ENCODE measurements around the gene DNA2.

- TF ChIP-seq, protein P1, sequence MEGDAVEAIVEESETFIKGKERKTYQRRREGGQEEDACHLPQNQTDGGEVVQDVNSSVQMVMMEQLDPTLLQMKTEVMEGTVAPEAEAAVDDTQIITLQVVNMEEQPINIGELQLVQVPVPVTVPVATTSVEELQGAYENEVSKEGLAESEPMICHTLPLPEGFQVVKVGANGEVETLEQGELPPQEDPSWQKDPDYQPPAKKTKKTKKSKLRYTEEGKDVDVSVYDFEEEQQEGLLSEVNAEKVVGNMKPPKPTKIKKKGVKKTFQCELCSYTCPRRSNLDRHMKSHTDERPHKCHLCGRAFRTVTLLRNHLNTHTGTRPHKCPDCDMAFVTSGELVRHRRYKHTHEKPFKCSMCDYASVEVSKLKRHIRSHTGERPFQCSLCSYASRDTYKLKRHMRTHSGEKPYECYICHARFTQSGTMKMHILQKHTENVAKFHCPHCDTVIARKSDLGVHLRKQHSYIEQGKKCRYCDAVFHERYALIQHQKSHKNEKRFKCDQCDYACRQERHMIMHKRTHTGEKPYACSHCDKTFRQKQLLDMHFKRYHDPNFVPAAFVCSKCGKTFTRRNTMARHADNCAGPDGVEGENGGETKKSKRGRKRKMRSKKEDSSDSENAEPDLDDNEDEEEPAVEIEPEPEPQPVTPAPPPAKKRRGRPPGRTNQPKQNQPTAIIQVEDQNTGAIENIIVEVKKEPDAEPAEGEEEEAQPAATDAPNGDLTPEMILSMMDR (IDR thresholded peaks at IDR 0.05) = no peak
- TF ChIP-seq POLR2A (IDR thresholded peaks at IDR 0.05) = no peak
Observed at GRCh38 chr10:68499544-68499943, 27.8 kb upstream of the DNA2 start.

Data from vagina (tissue), 2 donors.